CD4-positive, alpha-beta T cell (primary cell): ENCODE results near the gene RCOR2. TPM values are rescaled to one million over a fixed set of nuclear protein-coding genes. Genes with fewer than 3 reads are reported as not detected.

Source experiments
- ATAC-seq: fragments of 200-7000 bp; cut with Tn5 transposase; one replicate; pipeline ENCODE4 v1.10.0; 2022; ENCODE audit warnings: mild to moderate bottlenecking; ENCODE audit not compliant: poor library complexity
- CTCF ChIA-PET: fragments of 350-600 bp; sonication (Branson Sonifier 250); formaldehyde crosslinking; loops from one replicate; lab custom pipeline; 2021; ENCODE audit warnings: antibody characterized with exemption, inconsistent platforms; lab: Charles Lee
- POLR2A ChIA-PET: fragments of 350-600 bp; sonication (Branson Sonifier 250); formaldehyde crosslinking; loops from one replicate; lab custom pipeline; 2021; ENCODE audit warnings: antibody characterized with exemption, inconsistent platforms; lab: Charles Lee
- DNase-seq, 14 experiments: peaks; one replicate each; pipeline ENCODE4 v3.0.0-alpha.2; 2013 to 2020; ENCODE audit warnings: mixed read lengths in 2 of 14
- H3K27ac ChIP-seq, 2 donors: one replicate each; pipeline versions ENCODE4 v1.5.1 to v1.7.0; 2013; ENCODE audit warnings: low read length in 2 of 2, low read depth in 1 of 2, mild to moderate bottlenecking in 1 of 2
- H3K27me3 ChIP-seq, 2 experiments: 1 replicate in 1 of 2; 2 replicates in 1 of 2; pipeline versions ENCODE4 v1.6.1 to v1.7.0; 2013; ENCODE audit warnings: low read length in 2 of 2, control low read depth in 1 of 2, mild to moderate bottlenecking in 1 of 2, moderate library complexity in 1 of 2; ENCODE audit not compliant: insufficient read depth in 2 of 2, control insufficient read depth in 1 of 2
- H3K36me3 ChIP-seq: one replicate; pipeline ENCODE4 v1.6.1; 2013; ENCODE audit warnings: low read length, control low read depth; ENCODE audit not compliant: insufficient read depth
- H3K4me1 ChIP-seq: one replicate; pipeline ENCODE4 v1.6.1; 2013; ENCODE audit warnings: low read length, control low read depth; ENCODE audit not compliant: insufficient read depth
- H3K4me3 ChIP-seq: one replicate; pipeline ENCODE4 v1.5.1; 2013; ENCODE audit warnings: mild to moderate bottlenecking, low read length, moderate library complexity
- H3K9me3 ChIP-seq, 2 experiments: 1 replicate in 1 of 2; 2 replicates in 1 of 2; pipeline versions ENCODE4 v1.6.1 to v1.7.0; 2013; ENCODE audit warnings: low read length in 2 of 2, mild to moderate bottlenecking in 2 of 2, control low read depth in 1 of 2, moderate library complexity in 1 of 2; ENCODE audit not compliant: control insufficient read depth in 1 of 2, insufficient read depth in 1 of 2
- H3K27ac Mint-ChIP-seq: one replicate; pipeline ENCODE4 v1.8.0; 2020; ENCODE audit warnings: mixed read lengths
- H3K27me3 Mint-ChIP-seq: one replicate; pipeline ENCODE4 v1.8.0; 2021; ENCODE audit warnings: mixed read lengths
- H3K36me3 Mint-ChIP-seq: one replicate; pipeline ENCODE4 v1.8.0; 2021; ENCODE audit warnings: low read depth, mixed read lengths
- H3K4me1 Mint-ChIP-seq: one replicate; pipeline ENCODE4 v1.8.0; 2021; ENCODE audit warnings: low read depth, mixed read lengths
- H3K4me3 Mint-ChIP-seq: one replicate; pipeline ENCODE4 v1.8.0; 2020; ENCODE audit warnings: mild to moderate bottlenecking, mixed read lengths
- H3K9me3 Mint-ChIP-seq: one replicate; pipeline ENCODE4 v1.8.0; 2020; ENCODE audit warnings: mixed read lengths
- CTCF ChIP-seq: fragments of 200-600 bp; IDR thresholded peaks from one replicate; pipeline ENCODE4 v1.8.0; 2022; ENCODE audit warnings: antibody characterized with exemption, mild to moderate bottlenecking
- intact Hi-C, 2 experiments: fragments of 100-400 bp; cut with DNase I in 1 of 2; cut with micrococcal nuclease in 1 of 2; formaldehyde crosslinking; loops; one replicate each; pipeline versions ENCODE4 v1.15.1 to v1.9.0; 2023 to 2025; cut with DNase I, micrococcal nuclease
- total RNA-seq, 174 experiments: library from RNA in 2 of 174; stranded (reverse) in 2 of 174; gene quantifications; one replicate each; pipeline ENCODE4 v1.2.3 and lab custom pipeline; 2021 to 2026

The RCOR2 gene
- total RNA-seq, 2 experiments from 2014 or later: not detected

GRCh38 chr11:63875506-63876065 is 41.4 kb downstream of the RCOR2 start:
- H3K36me3 ChIP-seq: peaks cover 22% of the 10 kb centered on the region
- no peak overlapping the region for H3K4me3 ChIP-seq
- intact Hi-C loops: no loop called here
- no peak for DNase-seq
- Mint-ChIP-seq H3K36me3 (peaks cover 30% of the 10 kb centered on the region), H3K4me3 (no peak overlapping the region), H3K4me1 (peaks cover 78% of the 10 kb centered on the region), H3K27ac (peak overlapping the region; percentile 9), H3K27me3 (no peaks in the 10 kb centered on the region), H3K9me3 (no peaks in the 10 kb centered on the region)
- CTCF ChIA-PET: interaction anchor here (0.6 kb wide), 1 partner anchor 17 kb away, joined by 3 read pairs; no protein-coding TSS in a partner anchor
- no peak overlapping the region for H3K27ac ChIP-seq
- no peaks in the 10 kb centered on the region for H3K9me3 ChIP-seq
- TF ChIP-seq CTCF: no peak
- POLR2A ChIA-PET: interaction anchor here (1.2 to 2.3 kb wide), 2 partner anchors 13 to 37 kb away, joined by 4 to 7 read pairs; no protein-coding TSS in a partner anchor
- ATAC-seq: no peak
- H3K27me3 ChIP-seq: no peaks in the 10 kb centered on the region
- H3K4me1 ChIP-seq: peaks cover 75% of the 10 kb centered on the region

- Histone ChIP-seq H3K27ac (no peak overlapping the region), H3K27me3 (no peaks in the 10 kb centered on the region), H3K4me3 (no peak overlapping the region), H3K9me3 (no peaks in the 10 kb centered on the region), H3K36me3 (peaks cover 22% of the 10 kb centered on the region), H3K4me1 (peaks cover 75% of the 10 kb centered on the region)
- Mint-ChIP-seq H3K36me3 (peaks cover 34% of the 10 kb centered on the region), H3K27me3 (no peaks in the 10 kb centered on the region), H3K4me1 (peaks cover 78% of the 10 kb centered on the region), H3K4me3 (peak overlapping the region; percentile 23), H3K27ac (peak overlapping the region; percentile 48), H3K9me3 (no peaks in the 10 kb centered on the region)
- POLR2A ChIA-PET: no interaction called here
- CTCF ChIA-PET: no interaction called here
- DNase-seq (no peak), ATAC-seq (no peak)
- intact Hi-C loops: no loop called here
- no peak for TF ChIP-seq CTCF
These were observed 42.5 kb downstream of the RCOR2 start for GRCh38 chr11:63874511-63874910.

GRCh38 chr11:63873311-63873710 is 43.7 kb downstream of the RCOR2 start:
- H3K4me3 ChIP-seq: no peak overlapping the region
- DNase-seq: no peak
- POLR2A ChIA-PET: interaction anchor here (1.0 to 1.1 kb wide), 2 partner anchors 11 to 15 kb away, joined by 3 to 4 read pairs; no protein-coding TSS in a partner anchor
- peak overlapping the region; percentile 64 for H3K4me3 Mint-ChIP-seq
- no peaks in the 10 kb centered on the region for H3K9me3 ChIP-seq
- intact Hi-C loops: no loop called here
- no peak for ATAC-seq
- TF ChIP-seq CTCF: no peak
- H3K27me3 ChIP-seq: no peaks in the 10 kb centered on the region
- H3K27ac ChIP-seq: no peak overlapping the region
- peaks cover 79% of the 10 kb centered on the region for H3K4me1 Mint-ChIP-seq
- no peaks in the 10 kb centered on the region for H3K9me3 Mint-ChIP-seq
- peaks cover 76% of the 10 kb centered on the region for H3K4me1 ChIP-seq
- CTCF ChIA-PET: interaction anchor here (2.0 kb wide), 1 partner anchor 35 kb away, joined by 12 read pairs; the partner anchor contains the start of gene MARK2
- H3K36me3 ChIP-seq: peaks cover 15% of the 10 kb centered on the region
- no peaks in the 10 kb centered on the region for H3K27me3 Mint-ChIP-seq
- peaks cover 36% of the 10 kb centered on the region for H3K36me3 Mint-ChIP-seq
- H3K27ac Mint-ChIP-seq: peak overlapping the region; percentile 48
